ENCODE results near the gene DLST.

- no peak for TF ChIP-seq CTCF (IDR thresholded peaks at IDR 0.05; ENCODE audit: low read length)
- no peak for TF ChIP-seq EZH2 (IDR thresholded peaks at IDR 0.05; ENCODE audit: borderline replicate concordance, low read length)
Observed at GRCh38 chr14:74865156-74865555, 16.6 kb upstream of the DLST start.

Measured in OCI-LY1 (cell line).